Uterine smooth muscle cell (primary cell): ENCODE data around the gene DUSP16. TPM values are rescaled to one million over a fixed set of nuclear protein-coding genes. Genes with fewer than 3 reads are reported as not detected.

ENCODE experiments used
- total RNA-seq: library from RNA; depleted of rRNA; stranded (reverse); fragments of >200 nt; gene quantifications from 2 replicates; pipeline ENCODE4 v1.2.3, GENCODE V29; 2014

DUSP16 gene, protein sequence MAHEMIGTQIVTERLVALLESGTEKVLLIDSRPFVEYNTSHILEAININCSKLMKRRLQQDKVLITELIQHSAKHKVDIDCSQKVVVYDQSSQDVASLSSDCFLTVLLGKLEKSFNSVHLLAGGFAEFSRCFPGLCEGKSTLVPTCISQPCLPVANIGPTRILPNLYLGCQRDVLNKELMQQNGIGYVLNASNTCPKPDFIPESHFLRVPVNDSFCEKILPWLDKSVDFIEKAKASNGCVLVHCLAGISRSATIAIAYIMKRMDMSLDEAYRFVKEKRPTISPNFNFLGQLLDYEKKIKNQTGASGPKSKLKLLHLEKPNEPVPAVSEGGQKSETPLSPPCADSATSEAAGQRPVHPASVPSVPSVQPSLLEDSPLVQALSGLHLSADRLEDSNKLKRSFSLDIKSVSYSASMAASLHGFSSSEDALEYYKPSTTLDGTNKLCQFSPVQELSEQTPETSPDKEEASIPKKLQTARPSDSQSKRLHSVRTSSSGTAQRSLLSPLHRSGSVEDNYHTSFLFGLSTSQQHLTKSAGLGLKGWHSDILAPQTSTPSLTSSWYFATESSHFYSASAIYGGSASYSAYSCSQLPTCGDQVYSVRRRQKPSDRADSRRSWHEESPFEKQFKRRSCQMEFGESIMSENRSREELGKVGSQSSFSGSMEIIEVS
- 10.2 and 11.7 TPM in 2 replicates for total RNA-seq

DNA sequence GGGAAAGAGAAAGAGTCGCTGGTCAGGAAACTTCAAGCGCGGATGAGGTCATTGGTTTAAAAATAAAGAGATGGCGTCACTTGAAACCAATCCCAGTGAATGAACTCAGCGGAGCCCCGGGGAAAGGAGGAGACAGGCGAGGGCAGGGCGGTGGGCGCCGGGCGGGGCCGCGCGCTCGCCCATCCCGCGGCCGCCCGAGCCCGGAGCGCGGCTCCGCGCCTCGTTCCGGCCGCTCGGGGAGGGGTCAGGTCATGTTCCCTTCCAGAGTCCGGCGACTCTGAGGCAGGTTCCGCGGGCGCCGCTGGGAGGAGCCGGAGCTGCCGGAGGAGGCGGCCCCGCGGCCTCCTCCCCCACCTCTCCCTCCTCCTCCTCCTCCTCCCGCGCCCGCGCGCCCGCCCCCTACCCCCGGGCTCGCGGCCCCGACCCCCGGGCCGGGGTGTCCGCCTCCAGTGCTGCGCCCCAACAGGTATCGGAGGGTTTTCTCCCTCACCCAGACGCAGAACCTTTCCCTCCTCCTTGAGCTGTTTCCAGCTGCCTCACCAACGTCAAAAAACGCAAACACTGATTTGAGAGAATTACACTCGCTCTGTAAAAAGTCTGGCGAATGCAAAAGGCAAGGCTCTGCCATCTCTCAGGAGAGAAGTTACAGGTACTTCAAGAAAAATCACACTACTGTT is at the start of gene DUSP16:
DUSP16 (minus strand) TSS at position 279 of the 677 bp plus-strand sequence. CDS start 41,765 bp downstream, outside the sequence.

DNA sequence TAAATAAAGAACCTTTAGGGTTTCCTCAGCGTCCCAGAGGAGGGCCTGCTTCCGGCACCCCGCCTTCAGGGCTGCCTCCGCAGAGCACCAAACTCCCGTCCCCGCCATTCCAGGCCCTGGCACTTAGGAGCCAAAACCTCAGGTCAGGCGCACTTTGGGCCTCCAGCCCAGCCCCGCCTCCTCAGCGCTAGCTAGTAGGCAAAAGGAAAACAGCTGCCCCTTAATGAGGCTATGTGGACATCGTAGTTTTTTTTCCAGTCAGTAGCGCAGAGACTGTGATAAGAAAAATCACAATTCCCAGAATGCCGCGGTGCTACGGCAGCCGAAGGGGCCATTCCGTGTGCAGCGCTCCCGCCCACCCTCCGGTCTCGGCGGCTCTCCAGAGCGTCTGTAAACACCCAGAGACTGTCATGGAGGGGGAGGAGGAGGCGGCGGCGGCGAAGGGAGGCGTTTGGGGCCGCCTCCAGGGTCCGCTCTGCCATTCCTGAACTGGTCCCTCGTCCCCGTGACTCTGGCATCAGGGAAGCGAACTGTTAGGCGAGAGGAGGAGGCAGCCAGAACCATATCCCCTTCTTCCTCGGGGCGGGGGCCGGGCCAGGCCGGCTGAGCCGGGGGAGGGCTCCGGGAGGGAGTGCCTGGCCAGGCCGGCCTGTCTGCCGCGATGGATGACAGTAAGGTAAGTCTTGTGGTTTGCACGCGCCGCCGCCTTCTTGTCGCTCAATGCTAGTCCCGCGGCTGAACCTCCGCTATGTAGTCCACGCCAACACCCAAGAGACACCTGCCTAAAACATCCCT is 49.0 kb upstream of the DUSP16 start, which contains the start of gene CREBL2:
CREBL2 (plus strand) TSS at position 365 of the 795 bp plus-strand sequence; CDS start at position 662, 297 bp downstream.

Other genes starting within 250 kb of the DUSP16 start
- 0.50 and 0.55 TPM in 2 replicates for gene MANSC1, start 212.6 kb downstream of the DUSP16 start, total RNA-seq
- 16.9 and 19.8 TPM in 2 replicates for gene BORCS5, start 205.8 kb downstream of the DUSP16 start, total RNA-seq
- 31.7 and 43.0 TPM in 2 replicates for gene CREBL2, start 49.0 kb upstream of the DUSP16 start, total RNA-seq
- gene GPR19, start 133.3 kb upstream of the DUSP16 start, total RNA-seq, result 0.12 and 0.44 TPM in 2 replicates
- 42.4 and 55.0 TPM in 2 replicates for gene CDKN1B, start 154.5 kb upstream of the DUSP16 start, total RNA-seq
- 9.0 and 13.2 TPM in 2 replicates for gene APOLD1, start 222.8 kb upstream of the DUSP16 start, total RNA-seq